ENCODE measurements around the gene ZSWIM4. TPM values are rescaled to one million over a fixed set of nuclear protein-coding genes. Genes with fewer than 3 reads are reported as not detected.

ZSWIM4 gene
- total RNA-seq, 1 donor = 12.1 TPM

DNA sequence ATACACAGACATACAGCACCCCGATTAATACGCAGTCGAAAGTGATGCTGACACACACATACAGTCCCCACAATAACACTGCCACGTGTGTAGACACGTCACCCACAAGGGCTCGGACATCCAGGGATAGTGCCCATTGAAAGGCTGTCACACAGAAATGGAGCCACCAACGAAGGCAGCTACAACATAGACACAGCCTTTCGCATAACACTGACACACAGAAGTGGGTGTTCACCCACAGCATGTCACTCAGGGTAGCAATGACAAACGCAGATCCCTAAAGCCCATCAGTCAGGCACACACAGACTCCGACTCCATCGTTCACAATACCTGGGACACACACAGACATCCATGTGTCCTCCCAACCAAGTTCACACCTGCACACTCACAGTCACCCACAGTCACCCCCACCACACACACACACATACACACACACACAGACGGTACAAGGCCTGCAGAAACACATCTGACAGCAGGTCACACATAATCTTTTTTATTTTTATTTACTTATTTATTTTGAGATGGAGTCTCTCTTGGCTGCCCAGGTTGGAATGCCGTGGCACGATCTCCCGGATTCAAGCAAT lies 71.3 kb downstream of the ZSWIM4 start:
- H3K4me3 ChIP-seq (ENCODE audit: low read depth, low read length) = peak overlapping the region; percentile 61
- DNase-seq (ENCODE audit: low read depth) = no peak
- TF ChIP-seq, protein P1, sequence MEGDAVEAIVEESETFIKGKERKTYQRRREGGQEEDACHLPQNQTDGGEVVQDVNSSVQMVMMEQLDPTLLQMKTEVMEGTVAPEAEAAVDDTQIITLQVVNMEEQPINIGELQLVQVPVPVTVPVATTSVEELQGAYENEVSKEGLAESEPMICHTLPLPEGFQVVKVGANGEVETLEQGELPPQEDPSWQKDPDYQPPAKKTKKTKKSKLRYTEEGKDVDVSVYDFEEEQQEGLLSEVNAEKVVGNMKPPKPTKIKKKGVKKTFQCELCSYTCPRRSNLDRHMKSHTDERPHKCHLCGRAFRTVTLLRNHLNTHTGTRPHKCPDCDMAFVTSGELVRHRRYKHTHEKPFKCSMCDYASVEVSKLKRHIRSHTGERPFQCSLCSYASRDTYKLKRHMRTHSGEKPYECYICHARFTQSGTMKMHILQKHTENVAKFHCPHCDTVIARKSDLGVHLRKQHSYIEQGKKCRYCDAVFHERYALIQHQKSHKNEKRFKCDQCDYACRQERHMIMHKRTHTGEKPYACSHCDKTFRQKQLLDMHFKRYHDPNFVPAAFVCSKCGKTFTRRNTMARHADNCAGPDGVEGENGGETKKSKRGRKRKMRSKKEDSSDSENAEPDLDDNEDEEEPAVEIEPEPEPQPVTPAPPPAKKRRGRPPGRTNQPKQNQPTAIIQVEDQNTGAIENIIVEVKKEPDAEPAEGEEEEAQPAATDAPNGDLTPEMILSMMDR (IDR thresholded peaks at IDR 0.05; ENCODE audit: insufficient read depth, low read depth, low read length) = no peak

DNA sequence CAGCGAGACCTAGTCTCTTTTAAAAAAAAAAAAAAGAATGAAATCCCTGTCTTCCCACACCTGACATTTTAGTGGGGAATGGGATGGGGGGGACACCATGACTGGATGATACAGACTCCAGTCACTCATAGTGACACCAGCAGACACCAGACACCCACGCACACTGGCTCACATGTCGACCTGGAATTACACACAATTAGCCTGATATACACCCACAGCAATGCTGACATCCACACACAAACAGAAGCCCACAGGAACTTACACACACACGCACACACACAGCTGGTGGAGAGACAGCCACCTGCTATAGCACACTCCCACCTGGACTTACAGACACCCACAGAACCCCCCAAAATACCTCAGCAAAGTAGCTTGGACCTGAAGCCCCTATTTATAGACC lies 73.4 kb downstream of the ZSWIM4 start:
- TF ChIP-seq, protein P1 (IDR thresholded peaks at IDR 0.05; ENCODE audit: insufficient read depth, low read depth, low read length) = no peak
- no peak for DNase-seq (ENCODE audit: low read depth)
- no peak overlapping the region for H3K4me3 ChIP-seq (ENCODE audit: low read depth, low read length)

DNA sequence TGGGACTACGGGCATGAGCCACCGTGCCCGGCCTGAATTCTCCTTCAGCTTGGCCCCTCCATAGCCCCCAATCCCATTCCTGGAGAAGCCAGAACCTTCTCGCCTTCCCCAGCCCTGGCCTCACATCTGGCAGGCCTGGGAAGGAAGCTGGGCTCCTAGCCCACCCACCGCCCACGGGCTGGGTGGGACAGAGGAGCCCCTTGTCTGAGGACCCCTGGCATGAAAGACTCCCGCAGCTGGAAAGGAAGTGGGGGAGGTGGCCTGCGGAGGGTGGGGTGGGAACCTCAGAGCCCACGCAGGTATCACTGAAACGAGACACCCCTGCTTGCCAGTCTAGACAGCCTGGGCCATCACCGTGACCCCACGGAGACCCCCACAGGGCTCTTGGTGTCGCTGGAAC lies 74.0 kb downstream of the ZSWIM4 start:
- DNase-seq (ENCODE audit: low read depth) = no peak
- TF ChIP-seq, protein P1 (IDR thresholded peaks at IDR 0.05; ENCODE audit: insufficient read depth, low read depth, low read length) = no peak
- H3K4me3 ChIP-seq (ENCODE audit: low read depth, low read length) = no peak overlapping the region

DNA sequence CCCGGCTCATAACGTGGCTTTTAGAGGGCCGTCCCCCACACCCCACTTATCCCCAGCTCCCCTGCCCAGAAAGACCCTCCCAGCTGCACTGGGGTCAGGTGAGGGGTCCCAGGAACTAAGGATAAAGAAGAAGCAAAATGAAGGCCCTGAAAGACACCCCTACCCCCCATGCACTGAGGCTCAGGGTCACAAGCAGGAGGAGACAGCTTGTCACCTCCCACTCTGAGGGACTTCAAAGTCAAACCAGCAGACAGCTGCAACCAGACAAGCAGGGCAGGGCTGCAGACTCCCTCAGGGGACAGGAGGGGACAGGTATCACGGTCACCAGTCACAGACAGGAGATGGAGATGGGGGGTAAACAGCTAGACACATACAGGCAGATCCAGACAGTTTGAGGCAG lies 75.6 kb downstream of the ZSWIM4 start:
- no peak overlapping the region for H3K4me3 ChIP-seq (ENCODE audit: low read depth, low read length)
- no peak for DNase-seq (ENCODE audit: low read depth)
- TF ChIP-seq, protein P1 (IDR thresholded peaks at IDR 0.05; ENCODE audit: insufficient read depth, low read depth, low read length) = no peak

DNA sequence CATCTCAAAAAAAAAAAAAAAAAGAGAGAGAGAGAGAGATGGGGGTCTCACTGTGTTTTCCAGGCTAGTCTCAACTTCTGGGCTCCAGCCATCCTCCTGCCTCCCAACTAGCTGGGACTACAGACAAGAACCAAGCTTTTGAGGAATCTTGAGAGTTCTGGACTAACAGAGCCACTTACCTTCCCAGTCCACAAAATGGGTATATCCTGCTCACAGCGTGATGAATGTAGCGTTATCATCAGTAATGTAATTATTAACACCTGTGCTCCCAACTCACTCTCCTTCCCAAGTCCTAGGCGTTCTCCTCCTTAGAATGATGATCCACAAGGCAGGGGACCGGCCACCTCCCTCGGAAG lies 77.1 kb downstream of the ZSWIM4 start:
- DNase-seq (ENCODE audit: low read depth) = no peak

DNA sequence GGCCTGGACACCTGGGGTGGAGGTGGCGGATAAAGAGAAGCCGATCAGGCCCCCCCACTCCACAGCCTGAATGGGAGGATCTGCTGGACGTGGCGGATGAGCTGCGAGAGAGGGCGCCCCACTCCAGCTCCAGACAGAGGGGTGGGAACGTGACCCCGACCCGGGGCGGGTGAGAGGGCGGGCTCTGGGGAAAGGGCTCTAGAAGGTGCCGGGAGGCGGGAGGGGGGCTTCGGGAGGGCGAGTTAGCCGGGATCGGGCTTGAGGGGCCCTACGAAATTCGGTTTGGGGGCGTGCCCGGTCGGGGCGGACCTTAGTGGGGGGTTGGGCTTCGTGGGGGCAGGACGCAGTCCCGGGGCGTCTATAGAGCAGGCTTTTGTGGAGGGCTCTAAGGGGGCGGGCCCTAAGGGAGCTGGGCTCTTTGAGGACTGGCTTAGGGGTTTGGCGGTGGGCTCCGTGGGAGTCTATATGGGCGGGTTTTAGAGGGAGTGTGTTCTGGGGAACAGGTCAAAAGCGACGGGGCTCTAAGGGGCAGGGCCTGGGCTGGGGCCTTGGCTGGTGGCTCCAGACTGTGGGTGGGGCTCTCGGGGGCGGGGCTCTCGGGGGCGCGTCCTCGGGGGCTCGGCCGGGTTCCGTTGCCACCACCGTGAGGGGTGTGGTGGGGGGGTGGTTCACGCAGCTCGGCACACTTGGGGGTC lies 77.6 kb downstream of the ZSWIM4 start:
- peak; percentile 22 for DNase-seq (ENCODE audit: low read depth)
- H3K4me3 ChIP-seq (ENCODE audit: low read depth, low read length) = peak overlapping the region; percentile 56
- TF ChIP-seq, protein P1 (IDR thresholded peaks at IDR 0.05; ENCODE audit: insufficient read depth, low read depth, low read length) = peak; percentile 22

More for the DNA sequence above, 77.1 kb downstream of the ZSWIM4 start:
- peak overlapping the region; percentile 56 for H3K4me3 ChIP-seq (ENCODE audit: low read depth, low read length)
- TF ChIP-seq, protein P1 (IDR thresholded peaks at IDR 0.05; ENCODE audit: insufficient read depth, low read depth, low read length) = no peak
